ENCODE data around the gene VEZT. TPM values are rescaled to one million over a fixed set of nuclear protein-coding genes. Genes with fewer than 3 reads are reported as not detected.

Gene VEZT
- total RNA-seq, 2 experiments from 2014 or later: 52.6 to 57.2 TPM

DNA sequence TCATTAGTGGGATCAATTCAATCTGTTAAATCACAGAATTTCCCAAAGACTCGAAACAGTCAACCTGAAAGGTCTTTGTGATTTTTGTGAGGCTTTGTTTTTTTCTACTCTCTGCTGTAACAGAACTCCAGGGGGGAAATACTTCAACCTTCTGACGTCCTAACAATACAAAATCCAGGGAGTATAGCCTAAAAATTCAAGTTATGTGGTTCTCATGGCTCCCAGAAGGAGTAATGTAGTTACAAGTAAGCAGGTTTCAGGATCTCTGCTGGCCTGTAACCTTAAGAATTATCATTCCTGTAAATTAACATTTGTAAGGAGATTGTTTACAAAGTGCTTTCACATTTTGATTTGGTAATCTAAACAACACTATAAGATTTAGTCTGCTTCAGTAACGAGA is 39.9 kb downstream of the VEZT start:
- TF ChIP-seq, protein P1, sequence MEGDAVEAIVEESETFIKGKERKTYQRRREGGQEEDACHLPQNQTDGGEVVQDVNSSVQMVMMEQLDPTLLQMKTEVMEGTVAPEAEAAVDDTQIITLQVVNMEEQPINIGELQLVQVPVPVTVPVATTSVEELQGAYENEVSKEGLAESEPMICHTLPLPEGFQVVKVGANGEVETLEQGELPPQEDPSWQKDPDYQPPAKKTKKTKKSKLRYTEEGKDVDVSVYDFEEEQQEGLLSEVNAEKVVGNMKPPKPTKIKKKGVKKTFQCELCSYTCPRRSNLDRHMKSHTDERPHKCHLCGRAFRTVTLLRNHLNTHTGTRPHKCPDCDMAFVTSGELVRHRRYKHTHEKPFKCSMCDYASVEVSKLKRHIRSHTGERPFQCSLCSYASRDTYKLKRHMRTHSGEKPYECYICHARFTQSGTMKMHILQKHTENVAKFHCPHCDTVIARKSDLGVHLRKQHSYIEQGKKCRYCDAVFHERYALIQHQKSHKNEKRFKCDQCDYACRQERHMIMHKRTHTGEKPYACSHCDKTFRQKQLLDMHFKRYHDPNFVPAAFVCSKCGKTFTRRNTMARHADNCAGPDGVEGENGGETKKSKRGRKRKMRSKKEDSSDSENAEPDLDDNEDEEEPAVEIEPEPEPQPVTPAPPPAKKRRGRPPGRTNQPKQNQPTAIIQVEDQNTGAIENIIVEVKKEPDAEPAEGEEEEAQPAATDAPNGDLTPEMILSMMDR (IDR thresholded peaks at IDR 0.05): no peak
- H3K27me3 Mint-ChIP-seq: no peaks in the 10 kb centered on the region
- H3K36me3 ChIP-seq (ENCODE audit: insufficient read depth, low read length): peaks cover 43% of the 10 kb centered on the region

DNA sequence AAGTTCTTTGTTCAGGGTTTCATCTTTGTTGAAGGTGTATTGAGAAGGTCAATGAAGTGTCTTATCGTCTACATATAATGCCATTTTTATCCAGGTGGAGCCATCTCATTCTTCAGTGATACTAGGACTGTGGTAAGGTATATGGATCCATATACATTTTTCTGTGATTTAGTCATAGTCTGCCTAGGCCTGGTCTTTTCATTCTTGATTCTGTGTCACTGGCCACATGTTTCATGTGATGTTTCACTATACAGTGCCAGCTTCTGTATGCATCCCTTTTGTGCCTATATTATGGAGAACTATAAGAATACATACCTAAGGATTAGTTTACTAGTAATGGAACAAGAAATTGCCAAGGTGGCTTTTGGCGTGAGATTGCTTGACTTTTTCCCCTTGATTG is 40.5 kb downstream of the VEZT start:
- intact Hi-C loops (cut with DNase I, micrococcal nuclease): no loop called here
- no peak overlapping the region for H3K27ac Mint-ChIP-seq
- peaks cover 86% of the 10 kb centered on the region for H3K36me3 Mint-ChIP-seq (ENCODE audit: low read depth)
- no peaks in the 10 kb centered on the region for H3K9me3 Mint-ChIP-seq
- H3K4me1 Mint-ChIP-seq (ENCODE audit: low read depth): no peaks in the 10 kb centered on the region
- no peak for ATAC-seq (ENCODE audit: poor library complexity)
- no peak overlapping the region for H3K27ac ChIP-seq (ENCODE audit: low read depth in 1 of 2, low read length in 2 of 2)
- no peak overlapping the region for H3K4me3 Mint-ChIP-seq
- TF ChIP-seq, protein P1 (IDR thresholded peaks at IDR 0.05): no peak
- H3K9me3 ChIP-seq (ENCODE audit: control insufficient read depth in 1 of 2, insufficient read depth in 1 of 2, low read length in 2 of 2): no peaks in the 10 kb centered on the region
- no peak overlapping the region for H3K4me3 ChIP-seq (ENCODE audit: low read length)
- ChIA-PET CTCF (no interaction called here), POLR2A (no interaction called here)
- no peaks in the 10 kb centered on the region for H3K27me3 ChIP-seq (ENCODE audit: control insufficient read depth in 1 of 2, insufficient read depth in 2 of 2, low read length in 2 of 2)
- H3K27me3 Mint-ChIP-seq: no peaks in the 10 kb centered on the region
- DNase-seq: no peak
- H3K4me1 ChIP-seq (ENCODE audit: insufficient read depth, low read length): no peaks in the 10 kb centered on the region
- H3K36me3 ChIP-seq (ENCODE audit: insufficient read depth, low read length): peaks cover 44% of the 10 kb centered on the region

More for the DNA sequence above, 39.9 kb downstream of the VEZT start:
- DNase-seq (no peak), ATAC-seq (ENCODE audit: poor library complexity) (no peak)
- ChIA-PET POLR2A (no interaction called here), CTCF (no interaction called here)
- Histone ChIP-seq H3K27me3 (ENCODE audit: control insufficient read depth in 1 of 2, insufficient read depth in 2 of 2, low read length in 2 of 2) (no peaks in the 10 kb centered on the region), H3K4me1 (ENCODE audit: insufficient read depth, low read length) (no peaks in the 10 kb centered on the region), H3K27ac (ENCODE audit: low read depth in 1 of 2, low read length in 2 of 2) (no peak overlapping the region), H3K4me3 (ENCODE audit: low read length) (no peak overlapping the region), H3K9me3 (ENCODE audit: control insufficient read depth in 1 of 2, insufficient read depth in 1 of 2, low read length in 2 of 2) (no peaks in the 10 kb centered on the region)
- H3K9me3 Mint-ChIP-seq: no peaks in the 10 kb centered on the region
- intact Hi-C loops (cut with DNase I, micrococcal nuclease): no loop called here
- no peak overlapping the region for H3K4me3 Mint-ChIP-seq
- peaks cover 86% of the 10 kb centered on the region for H3K36me3 Mint-ChIP-seq (ENCODE audit: low read depth)
- no peaks in the 10 kb centered on the region for H3K4me1 Mint-ChIP-seq (ENCODE audit: low read depth)
- no peak overlapping the region for H3K27ac Mint-ChIP-seq

GRCh38 chr12:95258803-95259202 is 41.2 kb downstream of the VEZT start:
- Mint-ChIP-seq H3K4me3 (no peak overlapping the region), H3K27me3 (no peaks in the 10 kb centered on the region), H3K4me1 (ENCODE audit: low read depth) (no peaks in the 10 kb centered on the region), H3K9me3 (no peaks in the 10 kb centered on the region), H3K36me3 (ENCODE audit: low read depth) (peaks cover 85% of the 10 kb centered on the region), H3K27ac (no peak overlapping the region)
- Histone ChIP-seq H3K36me3 (ENCODE audit: insufficient read depth, low read length) (peaks cover 43% of the 10 kb centered on the region), H3K4me1 (ENCODE audit: insufficient read depth, low read length) (no peaks in the 10 kb centered on the region), H3K27me3 (ENCODE audit: control insufficient read depth in 1 of 2, insufficient read depth in 2 of 2, low read length in 2 of 2) (no peaks in the 10 kb centered on the region), H3K27ac (ENCODE audit: low read depth in 1 of 2, low read length in 2 of 2) (no peak overlapping the region), H3K4me3 (ENCODE audit: low read length) (no peak overlapping the region), H3K9me3 (ENCODE audit: control insufficient read depth in 1 of 2, insufficient read depth in 1 of 2, low read length in 2 of 2) (no peaks in the 10 kb centered on the region)
- ChIA-PET CTCF (interaction anchor here (1.0 kb wide), 1 partner anchor 28 kb away, joined by 3 read pairs; no protein-coding TSS in a partner anchor), POLR2A (no interaction called here)
- ATAC-seq (ENCODE audit: poor library complexity): no peak
- no peak for DNase-seq
- intact Hi-C loops (cut with DNase I, micrococcal nuclease): no loop called here
- TF ChIP-seq, protein P1 (IDR thresholded peaks at IDR 0.05): no peak

All from CD4-positive, alpha-beta T cell (primary cell).